ENCODE data around the gene VEGFD.

DNA sequence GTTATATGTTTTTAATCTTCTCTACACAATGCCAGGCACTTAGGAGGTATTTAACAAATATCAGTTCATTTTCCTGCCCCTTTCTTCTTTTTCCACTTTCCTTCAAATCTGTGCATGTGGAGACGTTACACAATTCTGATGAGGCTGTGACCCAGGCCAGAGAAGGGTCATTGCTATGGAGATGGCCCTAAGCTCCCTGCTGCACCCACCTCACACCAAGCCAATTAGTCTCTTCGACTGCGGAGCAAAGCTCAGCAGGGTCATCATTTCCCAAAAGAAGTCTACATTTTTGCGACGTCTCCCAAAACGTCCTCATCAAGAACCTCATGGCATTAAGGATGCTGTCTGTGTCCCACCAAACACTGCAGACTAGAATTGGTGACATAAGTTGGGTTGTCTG lies 28.9 kb upstream of the VEGFD start:
- TF ChIP-seq, protein P1, sequence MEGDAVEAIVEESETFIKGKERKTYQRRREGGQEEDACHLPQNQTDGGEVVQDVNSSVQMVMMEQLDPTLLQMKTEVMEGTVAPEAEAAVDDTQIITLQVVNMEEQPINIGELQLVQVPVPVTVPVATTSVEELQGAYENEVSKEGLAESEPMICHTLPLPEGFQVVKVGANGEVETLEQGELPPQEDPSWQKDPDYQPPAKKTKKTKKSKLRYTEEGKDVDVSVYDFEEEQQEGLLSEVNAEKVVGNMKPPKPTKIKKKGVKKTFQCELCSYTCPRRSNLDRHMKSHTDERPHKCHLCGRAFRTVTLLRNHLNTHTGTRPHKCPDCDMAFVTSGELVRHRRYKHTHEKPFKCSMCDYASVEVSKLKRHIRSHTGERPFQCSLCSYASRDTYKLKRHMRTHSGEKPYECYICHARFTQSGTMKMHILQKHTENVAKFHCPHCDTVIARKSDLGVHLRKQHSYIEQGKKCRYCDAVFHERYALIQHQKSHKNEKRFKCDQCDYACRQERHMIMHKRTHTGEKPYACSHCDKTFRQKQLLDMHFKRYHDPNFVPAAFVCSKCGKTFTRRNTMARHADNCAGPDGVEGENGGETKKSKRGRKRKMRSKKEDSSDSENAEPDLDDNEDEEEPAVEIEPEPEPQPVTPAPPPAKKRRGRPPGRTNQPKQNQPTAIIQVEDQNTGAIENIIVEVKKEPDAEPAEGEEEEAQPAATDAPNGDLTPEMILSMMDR (IDR thresholded peaks at IDR 0.05): no peak
- TF ChIP-seq POLR2A (IDR thresholded peaks at IDR 0.05): no peak

Data from heart left ventricle (tissue), 13 donors.